GM12878 (cell line): ENCODE data around the gene DTX3. TPM values are rescaled to one million over a fixed set of nuclear protein-coding genes. Genes with fewer than 3 reads are reported as not detected.

Source experiments
- ATF2 ChIP-seq: IDR thresholded peaks from 2 replicates; pipeline ENCODE4 v1.6.1; 2012; ENCODE audit warnings: low read length, inconsistent platforms
- BCL3 ChIP-seq: IDR thresholded peaks from 2 replicates; pipeline ENCODE4 v1.6.1; 2011; ENCODE audit warnings: borderline replicate concordance, low read depth, mild to moderate bottlenecking, moderate library complexity, low read length; ENCODE audit not compliant: insufficient read depth, poor library complexity, severe bottlenecking
- BRCA1 ChIP-seq: IDR thresholded peaks from 2 replicates; pipeline ENCODE4 v1.6.1; 2011; ENCODE audit warnings: low read depth, low read length, improper control_type of control experiment
- CEBPZ ChIP-seq: fragments of 150-350 bp; IDR thresholded peaks from 2 replicates; pipeline ENCODE4 v1.6.1; 2016; ENCODE audit warnings: low read depth, low read length
- ESRRA ChIP-seq: IDR thresholded peaks from 2 replicates; pipeline ENCODE4 v1.6.1; 2012; ENCODE audit warnings: mild to moderate bottlenecking, low read length, improper control_type of control experiment
- ETV6 ChIP-seq, 2 experiments: fragments of 450-650 bp in 1 of 2; IDR thresholded peaks in 1 of 2; conservative IDR thresholded peaks in 1 of 2; 2 replicates each; pipeline ENCODE4 v1.6.1; 2014; ENCODE audit warnings: antibody characterized with exemption in 1 of 2, borderline replicate concordance in 1 of 2, low read depth in 1 of 2, mild to moderate bottlenecking in 1 of 2, moderate library complexity in 1 of 2
- IKZF2 ChIP-seq, 2 experiments: fragments of 450-650 bp; IDR thresholded peaks; 2 replicates each; pipeline ENCODE4 v1.6.1; 2017; ENCODE audit warnings: mild to moderate bottlenecking in 2 of 2, moderate library complexity in 2 of 2
- KDM1A ChIP-seq: fragments of 200-600 bp; sonication (generic); IDR thresholded peaks from 2 replicates; pipeline ENCODE4 v1.6.1; 2016; ENCODE audit warnings: borderline replicate concordance
- MLLT1 ChIP-seq: fragments of 450-650 bp; IDR thresholded peaks from 2 replicates; pipeline ENCODE4 v1.6.1; 2016; ENCODE audit warnings: mild to moderate bottlenecking
- MTA2 ChIP-seq: fragments of 450-650 bp; IDR thresholded peaks from 2 replicates; pipeline ENCODE4 v1.6.1; 2016; ENCODE audit warnings: low read depth, mild to moderate bottlenecking, moderate library complexity
- MTA3 ChIP-seq: IDR thresholded peaks from 2 replicates; pipeline ENCODE4 v1.6.1; 2012; ENCODE audit warnings: low read length, inconsistent platforms, borderline replicate concordance
- NBN ChIP-seq: fragments of 450-650 bp; IDR thresholded peaks from 2 replicates; pipeline ENCODE4 v1.6.1; 2016
- NFYA ChIP-seq: IDR thresholded peaks from 2 replicates; pipeline ENCODE4 v1.6.1; 2011; ENCODE audit warnings: low read depth, mild to moderate bottlenecking, low read length, improper control_type of control experiment, borderline replicate concordance
- PAX8 ChIP-seq: fragments of 450-650 bp; IDR thresholded peaks from 2 replicates; pipeline ENCODE4 v1.6.1; 2017; ENCODE audit warnings: mild to moderate bottlenecking, moderate library complexity
- POLR2A ChIP-seq: IDR thresholded peaks from 2 replicates; pipeline ENCODE4 v1.6.1; 2011; ENCODE audit warnings: low read depth, mild to moderate bottlenecking, low read length
- POLR2AphosphoS5 ChIP-seq: IDR thresholded peaks from 2 replicates; pipeline ENCODE4 v1.6.1; 2011; ENCODE audit warnings: mild to moderate bottlenecking, low read length, inconsistent platforms
- RB1 ChIP-seq: fragments of 450-650 bp; formaldehyde crosslinking; IDR thresholded peaks from 2 replicates; pipeline ENCODE4 v1.6.1; 2017; ENCODE audit warnings: mild to moderate bottlenecking, borderline replicate concordance
- SUZ12 ChIP-seq: fragments of 200-600 bp; sonication (generic); IDR thresholded peaks from one replicate; pipeline ENCODE4 v1.6.1; 2018; ENCODE audit warnings: antibody characterized with exemption, mild to moderate bottlenecking; ENCODE audit not compliant: unreplicated experiment
- polyA plus RNA-seq, 11 experiments: library from polyadenylated mRNA; depleted of rRNA in 4 of 11; unstranded in 6 of 11; stranded (reverse) in 5 of 11; fragments of >200 nt; fragmentation: Nextera tagmentation in 4 of 11; fragmentation: Illumina TruSeq in 1 of 11; extraction: Ambion mirVana in 4 of 11; extraction: Trizol in 1 of 11; gene quantifications; 1 replicate in 1 of 11; 2 replicates in 10 of 11; pipeline versions ENCODE4 v1.2.1 to v1.2.3, GENCODE V29; 2011 to 2016; ENCODE audit warnings: inconsistent platforms in 2 of 11, missing spikeins in 2 of 11, low read depth in 1 of 11
- total RNA-seq, 4 experiments: library from RNA; depleted of rRNA in 3 of 4; stranded (reverse); fragments of >200 nt in 3 of 4; fragmentation: Illumina TruSeq in 1 of 4; extraction: Trizol in 1 of 4; gene quantifications; 2 replicates each; pipeline versions ENCODE4 v1.2.1 to v1.2.3, GENCODE V29; 2013 to 2021

The DTX3 gene
- total and polyA plus RNA-seq, 10 of the 15 experiments (the other 5 are each of a cell fraction or from before 2014, with no cell fraction given) = 1.1 to 13.6 (median 5.6) TPM

GRCh38 chr12:57590864-57591781 lies 13.5 kb upstream of the DTX3 start, which contains the start of gene PIP4K2C (continued):
- TF ChIP-seq NFYA (no peak), KDM1A (no peak), POLR2AphosphoS5 (peak; percentile 88), MTA3 (no peak), PAX8 (no peak), POLR2A (peak; percentile 93), MLLT1 (no peak), CEBPZ (no peak), RB1 (peak; percentile 68; the same call in 1 of the 2 replicates), ETV6 (conservative IDR thresholded peaks at IDR 0.05 in 1 of 2, IDR thresholded peaks at IDR 0.05 in 1 of 2; ENCODE audit: borderline replicate concordance in 1 of 2, low read depth in 1 of 2) (no peak), ATF2 (no peak), SUZ12 (no peak), ESRRA (no peak), IKZF2 (IDR thresholded peaks at IDR 0.05) (no peak), NBN (0 out of 2 replicates have a peak, but pooled peaks have one; percentile 44), BRCA1 (no peak), BCL3 (no peak), MTA2 (no peak)
